Stimulated activated naive CD8-positive, alpha-beta T cell treated with anti-CD3 and anti-CD28 coated beads, Interleukin-15, Interleukin-2, amounts not matched to agents 100 ng/mL and 50 ng/mL, for 24 hours (primary cell): Measurements from ENCODE around the gene RHOH.

Experiments
- H3K27ac Mint-ChIP-seq: one replicate; pipeline ENCODE4 v1.8.0; 2021; ENCODE audit warnings: mild to moderate bottlenecking, mixed read lengths
- H3K27me3 Mint-ChIP-seq: one replicate; pipeline ENCODE4 v1.8.0; 2021; ENCODE audit warnings: mixed read lengths
- H3K36me3 Mint-ChIP-seq: one replicate; pipeline ENCODE4 v1.8.0; 2021; ENCODE audit warnings: low read depth, mixed read lengths
- H3K4me1 Mint-ChIP-seq: one replicate; pipeline ENCODE4 v1.8.0; 2021; ENCODE audit warnings: low read depth, mixed read lengths
- H3K4me3 Mint-ChIP-seq: one replicate; pipeline ENCODE4 v1.8.0; 2021; ENCODE audit warnings: mild to moderate bottlenecking, mixed read lengths
- H3K9me3 Mint-ChIP-seq: one replicate; pipeline ENCODE4 v1.8.0; 2021; ENCODE audit warnings: mixed read lengths

The RHOH gene

DNA sequence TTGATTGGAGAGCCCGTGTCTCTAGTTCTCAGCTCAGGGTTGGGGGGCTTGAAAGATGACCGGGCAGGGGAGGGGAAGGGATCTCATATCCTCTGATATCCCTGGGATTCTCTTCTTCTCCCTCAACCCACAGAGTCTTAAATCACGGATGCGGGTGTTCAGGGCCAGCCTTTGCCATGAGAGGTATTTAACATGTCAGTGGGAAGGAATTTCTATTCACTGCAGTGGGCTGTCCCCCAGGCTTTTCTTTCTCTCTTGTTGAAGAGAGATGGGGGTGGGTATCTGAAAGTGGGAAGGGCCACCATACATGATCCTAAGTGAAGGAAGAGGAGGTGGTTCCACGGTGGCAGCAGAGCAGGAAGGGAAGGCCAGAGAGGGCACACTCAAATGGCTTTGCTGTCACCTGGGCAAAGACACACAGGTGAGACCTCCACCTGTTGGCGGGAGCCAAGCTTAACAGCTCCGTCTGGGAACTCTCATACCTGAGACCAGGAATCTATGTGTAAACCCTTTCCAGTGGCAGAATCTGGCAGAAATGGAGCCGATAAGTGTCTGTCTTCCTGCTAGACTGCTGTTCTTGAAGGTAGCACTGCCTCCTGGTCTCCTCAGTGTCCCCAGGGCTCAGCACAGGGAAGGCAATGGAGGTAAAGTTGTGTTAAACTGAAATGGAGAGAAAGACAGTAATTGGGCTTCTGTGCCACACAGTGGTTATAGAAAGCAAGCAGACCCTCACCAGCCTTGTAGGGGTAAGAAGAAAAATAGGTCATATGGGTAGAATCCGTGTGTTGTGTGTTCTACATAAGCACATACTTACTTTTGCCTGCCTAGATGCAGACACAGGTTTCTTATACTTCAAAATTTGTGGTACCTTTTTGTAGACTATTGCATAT lies 49.4 kb downstream of the RHOH start:
- Mint-ChIP-seq H3K27ac (peak overlapping the region; percentile 88), H3K4me3 (peak overlapping the region; percentile 67), H3K9me3 (no peaks in the 10 kb centered on the region), H3K4me1 (peaks cover 95% of the 10 kb centered on the region), H3K27me3 (no peaks in the 10 kb centered on the region), H3K36me3 (peaks cover 72% of the 10 kb centered on the region)

DNA sequence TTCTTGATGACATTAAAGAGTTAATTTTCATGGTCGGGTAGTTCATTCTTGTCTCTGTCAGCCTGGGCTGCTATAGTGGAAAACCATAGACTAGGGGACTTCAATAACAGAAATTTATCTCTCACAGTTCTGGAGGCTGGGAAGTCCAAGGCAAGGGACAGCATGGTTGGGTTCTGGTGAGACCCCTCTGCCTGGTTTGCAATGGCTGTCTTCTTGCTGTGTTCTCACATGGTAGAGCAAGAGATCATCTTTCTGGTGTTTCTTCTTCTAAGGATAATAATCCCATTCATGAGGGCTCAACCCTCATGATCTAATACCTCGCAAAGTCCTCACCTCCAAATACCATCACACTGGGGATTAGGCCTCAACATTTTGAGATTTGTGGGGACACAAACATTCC lies 50.1 kb downstream of the RHOH start:
- Mint-ChIP-seq H3K36me3 (peaks cover 66% of the 10 kb centered on the region), H3K27ac (peak overlapping the region; percentile 88), H3K4me3 (no peak overlapping the region), H3K9me3 (no peaks in the 10 kb centered on the region), H3K27me3 (no peaks in the 10 kb centered on the region), H3K4me1 (peaks cover 95% of the 10 kb centered on the region)

DNA sequence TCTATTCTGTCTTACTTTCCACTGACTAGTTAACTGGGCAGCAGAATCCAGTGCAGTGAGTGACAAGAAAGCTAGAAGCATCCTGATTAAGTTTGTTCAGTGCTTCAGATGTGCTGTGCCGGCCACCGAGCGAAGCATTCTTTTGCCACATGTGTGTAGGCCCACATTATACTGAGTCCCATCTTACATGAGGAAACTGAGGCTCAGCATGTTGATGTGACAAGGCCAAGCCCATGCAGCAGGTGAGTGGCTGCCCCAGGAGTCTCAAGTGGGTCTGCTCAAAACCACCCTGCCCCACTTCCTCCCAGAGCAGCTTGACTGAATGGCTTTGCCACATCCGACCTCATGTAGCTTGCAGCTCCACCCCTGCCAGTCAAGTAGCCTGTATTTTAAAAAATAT lies 50.5 kb downstream of the RHOH start:
- peak overlapping the region; percentile 88 for H3K27ac Mint-ChIP-seq
- no peaks in the 10 kb centered on the region for H3K27me3 Mint-ChIP-seq
- peaks cover 62% of the 10 kb centered on the region for H3K36me3 Mint-ChIP-seq
- H3K9me3 Mint-ChIP-seq = no peaks in the 10 kb centered on the region
- H3K4me1 Mint-ChIP-seq = peaks cover 93% of the 10 kb centered on the region
- H3K4me3 Mint-ChIP-seq = peak overlapping the region; percentile 23

DNA sequence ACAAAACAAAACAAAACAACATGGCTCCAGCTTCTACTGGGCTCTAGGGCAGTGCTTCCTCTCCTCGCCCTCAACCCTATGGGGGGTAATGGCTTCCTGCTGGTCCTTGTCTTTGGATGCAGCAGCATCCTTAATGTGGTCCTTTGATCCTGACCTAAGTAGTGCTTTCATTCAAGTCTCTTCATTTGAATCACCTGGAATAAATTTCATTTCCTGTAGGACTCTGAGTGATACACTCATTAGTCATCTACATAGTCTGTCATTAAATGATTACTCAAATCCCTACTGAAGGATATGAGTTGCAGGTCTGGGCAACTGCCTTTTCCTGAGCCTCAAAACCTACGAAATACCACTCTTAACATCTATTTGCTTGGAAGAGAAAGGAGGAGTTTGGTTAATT lies 54.5 kb downstream of the RHOH start:
- peak overlapping the region; percentile 6 for H3K4me3 Mint-ChIP-seq

DNA sequence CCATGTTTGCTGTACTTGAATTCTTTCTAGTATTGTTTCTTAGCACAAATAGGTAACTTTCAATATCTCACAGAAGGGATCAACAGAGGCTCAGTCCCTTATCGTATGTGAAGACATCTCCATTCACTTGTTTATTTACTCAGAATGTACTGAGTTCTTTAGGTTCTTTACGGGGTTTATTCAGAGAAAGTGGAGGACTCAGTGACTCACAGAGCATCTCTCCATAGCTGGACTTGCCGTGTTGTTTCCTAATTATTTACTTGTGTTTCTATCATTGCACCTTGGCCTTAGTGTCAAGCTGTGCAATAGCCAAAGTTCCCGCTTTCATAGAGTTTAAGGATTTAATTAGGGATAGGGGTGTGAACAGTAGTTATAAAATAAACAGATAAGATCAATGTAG lies 57.1 kb downstream of the RHOH start:
- Mint-ChIP-seq H3K9me3 (no peaks in the 10 kb centered on the region), H3K27ac (peak overlapping the region; percentile 89), H3K4me3 (peak overlapping the region; percentile 67), H3K36me3 (peaks cover 4% of the 10 kb centered on the region), H3K4me1 (peaks cover 87% of the 10 kb centered on the region), H3K27me3 (no peaks in the 10 kb centered on the region)

More for the DNA sequence above, 54.5 kb downstream of the RHOH start:
- Mint-ChIP-seq H3K27ac (peak overlapping the region; percentile 90), H3K4me1 (peaks cover 89% of the 10 kb centered on the region), H3K27me3 (no peaks in the 10 kb centered on the region), H3K36me3 (peaks cover 23% of the 10 kb centered on the region), H3K9me3 (no peaks in the 10 kb centered on the region)

DNA sequence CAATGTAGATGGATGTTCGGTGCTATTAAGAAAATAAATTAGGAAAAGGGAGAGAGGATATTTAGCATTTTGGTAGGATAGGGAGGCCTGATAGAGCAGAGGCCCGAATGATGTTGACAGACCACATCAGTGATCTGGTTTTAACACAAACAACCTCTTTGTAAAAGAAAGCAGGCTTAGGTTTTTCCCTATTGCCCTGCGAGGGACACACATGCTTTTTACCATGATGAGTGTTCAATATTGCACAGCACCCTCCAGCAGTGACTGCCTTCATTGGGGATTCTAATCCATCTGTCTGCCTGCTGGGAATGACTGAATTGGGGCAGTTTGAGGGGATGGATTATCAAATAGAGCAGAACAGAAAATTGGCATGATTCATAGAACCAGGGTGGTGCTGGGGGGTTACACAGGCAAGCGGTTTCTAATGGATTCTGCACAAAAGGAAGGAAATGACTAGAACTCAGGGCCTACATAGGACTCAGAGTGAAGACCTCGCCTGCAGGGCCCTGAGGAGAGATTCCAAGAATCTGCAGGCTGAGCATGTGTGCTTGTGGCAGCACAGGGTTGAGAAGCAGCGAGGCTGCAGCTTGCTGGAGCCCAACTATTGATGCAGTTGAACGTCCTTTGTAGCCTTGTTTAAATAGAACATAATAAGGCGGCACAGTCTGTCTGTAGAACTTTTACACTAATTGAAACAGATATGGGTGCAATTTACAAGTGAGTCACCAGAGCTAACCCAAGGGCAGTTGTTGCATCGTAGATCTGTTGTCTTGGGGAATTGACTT lies 58.0 kb downstream of the RHOH start:
- H3K4me3 Mint-ChIP-seq = peak overlapping the region; percentile 67
- peak overlapping the region; percentile 89 for H3K27ac Mint-ChIP-seq
- no peaks in the 10 kb centered on the region for H3K9me3 Mint-ChIP-seq
- H3K27me3 Mint-ChIP-seq = no peaks in the 10 kb centered on the region
- no peaks in the 10 kb centered on the region for H3K36me3 Mint-ChIP-seq
- H3K4me1 Mint-ChIP-seq = peaks cover 80% of the 10 kb centered on the region

DNA sequence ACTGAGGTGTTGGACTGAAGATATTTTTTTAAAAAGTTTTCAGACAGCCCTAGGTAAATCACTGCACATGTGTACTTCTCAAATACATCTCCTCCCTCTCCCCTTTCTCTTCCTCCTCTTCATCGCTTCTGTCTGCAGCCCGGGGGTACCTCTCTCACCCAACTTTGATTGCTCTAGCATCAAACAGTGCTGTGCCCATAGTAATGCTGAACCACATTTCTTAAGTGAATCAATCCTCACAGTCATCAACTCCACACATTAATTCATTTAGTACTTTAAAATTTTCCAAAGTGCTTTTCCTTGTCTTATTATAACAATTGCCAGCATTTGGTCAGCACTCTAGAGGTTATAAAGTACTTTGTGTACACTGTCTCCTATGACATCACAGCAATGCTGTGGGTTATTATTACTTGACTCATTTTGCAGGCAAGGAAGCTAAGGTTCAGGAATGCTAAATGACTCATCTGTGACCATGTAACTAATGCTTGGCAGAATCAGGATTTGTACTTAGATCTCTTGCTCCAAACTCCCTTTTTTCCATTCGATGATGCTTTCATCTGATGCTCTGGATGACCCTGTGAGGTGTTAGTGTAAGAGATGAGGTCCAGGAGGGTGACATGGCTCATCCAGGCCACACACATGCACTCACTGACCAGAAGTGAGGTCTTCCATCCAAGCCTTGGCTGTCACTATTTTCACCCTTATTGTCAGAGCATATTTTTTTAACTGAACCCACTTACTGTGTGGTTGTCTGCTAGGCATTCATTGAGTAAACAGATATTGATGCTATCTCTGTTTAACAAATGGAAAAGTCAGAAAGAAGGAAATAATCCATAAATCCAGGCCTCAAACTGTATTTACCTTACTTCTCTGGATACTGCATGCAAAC lies 58.8 kb downstream of the RHOH start:
- Mint-ChIP-seq H3K4me1 (peaks cover 74% of the 10 kb centered on the region), H3K9me3 (no peaks in the 10 kb centered on the region), H3K27ac (peak overlapping the region; percentile 89), H3K27me3 (no peaks in the 10 kb centered on the region), H3K36me3 (no peaks in the 10 kb centered on the region), H3K4me3 (peak overlapping the region; percentile 67)

DNA sequence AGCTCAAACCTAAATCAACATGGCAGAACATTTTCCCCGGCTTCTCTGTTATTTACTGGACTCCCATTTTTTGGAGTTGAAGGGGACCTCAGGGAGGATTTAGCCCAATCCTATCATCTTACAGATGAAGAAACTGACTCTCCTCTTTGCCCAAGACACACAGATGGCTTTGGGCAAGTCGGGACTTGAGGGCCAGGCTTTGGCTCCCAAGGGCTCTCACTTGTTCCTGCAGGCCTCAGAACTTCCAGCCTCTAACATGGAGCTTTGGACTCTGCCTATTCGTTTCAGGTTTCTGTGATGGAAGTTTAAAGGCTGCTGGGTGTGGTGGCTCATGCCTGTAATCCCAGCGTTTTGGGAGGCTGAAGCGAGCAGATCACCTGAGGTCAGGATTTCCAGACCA lies 59.5 kb downstream of the RHOH start:
- Mint-ChIP-seq H3K27ac (peak overlapping the region; percentile 89), H3K36me3 (no peaks in the 10 kb centered on the region), H3K4me3 (no peak overlapping the region), H3K4me1 (peaks cover 74% of the 10 kb centered on the region), H3K27me3 (no peaks in the 10 kb centered on the region), H3K9me3 (no peaks in the 10 kb centered on the region)

DNA sequence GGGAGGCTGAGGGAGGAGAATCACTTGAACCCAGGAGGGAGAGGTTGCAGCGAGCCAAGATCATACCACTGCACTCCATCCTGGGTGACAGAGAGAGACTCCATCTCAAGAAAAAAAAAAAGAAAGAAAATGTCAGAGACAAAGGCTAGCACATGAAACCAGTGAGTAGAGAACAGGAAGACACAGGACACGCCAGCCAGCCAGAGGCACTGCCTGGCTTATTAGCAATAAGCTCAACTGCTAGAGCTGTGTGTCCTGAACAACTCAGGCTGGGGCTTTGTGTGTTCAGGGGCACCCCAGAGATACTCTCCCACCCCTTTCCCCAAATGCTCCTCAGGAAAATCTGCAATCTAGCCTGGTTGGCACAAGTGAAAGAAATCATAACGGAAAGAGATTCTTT lies 60.0 kb downstream of the RHOH start:
- H3K27me3 Mint-ChIP-seq = no peaks in the 10 kb centered on the region
- H3K4me1 Mint-ChIP-seq = peaks cover 74% of the 10 kb centered on the region
- H3K9me3 Mint-ChIP-seq = no peaks in the 10 kb centered on the region
- H3K36me3 Mint-ChIP-seq = no peaks in the 10 kb centered on the region
- H3K27ac Mint-ChIP-seq = peak overlapping the region; percentile 89
- H3K4me3 Mint-ChIP-seq = no peak overlapping the region

DNA sequence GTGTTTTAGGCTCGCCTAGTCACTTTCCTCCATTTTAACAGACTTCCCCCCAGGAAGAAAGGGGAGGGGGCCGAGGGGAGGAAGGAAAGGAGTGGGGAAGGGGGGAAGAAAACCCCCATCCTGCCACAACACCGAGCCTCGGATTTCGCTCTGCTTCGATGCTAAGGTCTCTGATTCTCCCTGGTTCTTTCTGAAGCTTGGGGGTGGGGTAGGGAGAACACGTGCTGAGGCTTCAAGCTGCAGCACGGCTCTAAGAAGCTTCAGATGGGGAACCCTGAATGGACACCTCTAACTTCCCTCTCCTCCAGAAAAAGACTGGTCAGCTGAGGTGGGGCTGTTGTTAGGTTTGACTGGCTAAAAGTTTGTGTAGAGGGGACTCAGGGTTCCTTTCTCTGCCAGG lies 61.8 kb downstream of the RHOH start:
- Mint-ChIP-seq H3K4me1 (peaks cover 76% of the 10 kb centered on the region), H3K27me3 (no peaks in the 10 kb centered on the region), H3K9me3 (no peaks in the 10 kb centered on the region), H3K4me3 (peak overlapping the region; percentile 5), H3K36me3 (no peaks in the 10 kb centered on the region), H3K27ac (peak overlapping the region; percentile 83)

DNA sequence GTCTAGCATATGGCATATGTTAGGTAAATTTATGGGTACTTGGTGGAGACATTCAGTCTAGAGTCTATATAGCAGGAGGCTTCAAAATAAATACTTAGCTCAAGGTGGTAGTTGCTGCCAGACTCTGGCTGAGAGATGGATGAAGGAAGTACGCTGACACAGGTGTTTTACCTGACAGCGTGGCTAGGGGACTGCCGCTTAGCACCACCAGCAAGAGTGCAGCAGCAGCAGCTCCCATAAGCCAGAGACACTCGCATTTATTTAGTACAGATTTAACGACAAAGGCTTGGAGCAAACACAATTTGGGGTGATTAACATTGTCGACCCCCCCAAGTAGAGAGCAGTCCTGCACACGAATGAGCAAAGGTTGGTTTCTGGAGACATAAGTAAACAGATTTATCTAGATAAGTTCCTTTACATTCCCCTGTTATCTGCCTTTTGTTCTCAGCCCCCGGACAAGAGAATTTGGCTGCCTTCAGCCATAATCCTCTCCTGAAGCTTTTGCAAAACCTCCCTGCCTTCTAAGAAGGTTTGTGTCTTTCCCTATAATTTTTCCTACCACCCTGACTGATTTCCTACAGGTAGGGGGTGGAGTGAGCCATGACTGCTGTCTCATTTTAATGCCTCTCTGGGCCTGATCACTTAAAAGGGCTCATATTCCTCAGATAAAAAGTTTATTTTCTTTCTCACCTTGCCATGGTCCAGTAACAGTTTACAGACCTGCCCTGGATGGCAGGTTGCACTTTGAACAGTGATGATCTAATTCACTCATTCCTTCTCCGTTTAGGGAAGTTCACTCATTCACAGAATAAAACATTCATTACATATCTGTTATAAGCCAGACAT lies 64.6 kb downstream of the RHOH start:
- H3K4me1 Mint-ChIP-seq = peaks cover 75% of the 10 kb centered on the region

DNA sequence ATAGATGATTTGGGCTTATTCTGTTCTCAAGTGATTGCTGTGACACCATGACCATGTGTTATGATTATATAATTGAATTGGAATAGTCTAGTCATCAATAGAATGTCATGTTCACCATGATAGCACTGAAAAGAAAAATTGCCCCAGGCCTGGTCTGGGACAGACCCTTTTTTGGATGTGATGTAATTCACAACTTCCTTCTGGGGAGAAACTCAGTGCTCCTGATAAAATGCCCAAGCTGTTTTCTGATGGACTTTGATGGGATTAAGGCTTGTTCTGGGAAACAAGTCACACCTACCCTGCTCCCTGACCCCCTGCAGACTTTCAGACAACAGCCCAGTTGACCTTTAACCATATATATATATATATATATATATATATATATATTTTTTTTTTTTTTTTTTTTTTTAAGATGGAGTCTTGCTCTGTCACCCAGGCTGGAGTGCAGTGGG lies 65.3 kb downstream of the RHOH start:
- Mint-ChIP-seq H3K36me3 (no peaks in the 10 kb centered on the region), H3K4me3 (no peak overlapping the region), H3K9me3 (no peaks in the 10 kb centered on the region), H3K27ac (no peak overlapping the region), H3K27me3 (no peaks in the 10 kb centered on the region), H3K4me1 (peaks cover 73% of the 10 kb centered on the region)

More for the DNA sequence above, 64.6 kb downstream of the RHOH start:
- Mint-ChIP-seq H3K9me3 (no peaks in the 10 kb centered on the region), H3K36me3 (no peaks in the 10 kb centered on the region), H3K4me3 (no peak overlapping the region), H3K27ac (no peak overlapping the region), H3K27me3 (no peaks in the 10 kb centered on the region)

DNA sequence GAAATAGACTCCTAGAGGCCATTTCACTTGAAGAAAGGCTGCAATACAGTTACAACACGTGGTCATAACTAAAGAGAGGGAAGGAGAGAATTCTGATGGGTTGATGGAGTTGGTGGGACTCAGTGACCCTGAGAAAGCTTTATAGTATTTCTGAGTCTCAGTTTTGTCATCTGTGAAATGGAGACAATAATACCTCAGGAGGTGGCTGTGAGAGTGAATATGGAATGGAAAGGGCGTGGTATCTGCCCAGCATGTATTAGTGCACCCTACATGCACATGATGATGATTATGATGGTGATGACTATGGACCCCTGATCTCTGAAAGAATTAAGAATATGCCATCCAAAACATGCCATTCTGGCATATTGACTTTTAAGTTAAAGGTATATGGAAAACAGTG lies 66.0 kb downstream of the RHOH start:
- H3K4me1 Mint-ChIP-seq = peaks cover 74% of the 10 kb centered on the region
- no peak overlapping the region for H3K27ac Mint-ChIP-seq
- H3K36me3 Mint-ChIP-seq = no peaks in the 10 kb centered on the region
- no peaks in the 10 kb centered on the region for H3K9me3 Mint-ChIP-seq
- H3K27me3 Mint-ChIP-seq = no peaks in the 10 kb centered on the region
- H3K4me3 Mint-ChIP-seq = no peak overlapping the region

DNA sequence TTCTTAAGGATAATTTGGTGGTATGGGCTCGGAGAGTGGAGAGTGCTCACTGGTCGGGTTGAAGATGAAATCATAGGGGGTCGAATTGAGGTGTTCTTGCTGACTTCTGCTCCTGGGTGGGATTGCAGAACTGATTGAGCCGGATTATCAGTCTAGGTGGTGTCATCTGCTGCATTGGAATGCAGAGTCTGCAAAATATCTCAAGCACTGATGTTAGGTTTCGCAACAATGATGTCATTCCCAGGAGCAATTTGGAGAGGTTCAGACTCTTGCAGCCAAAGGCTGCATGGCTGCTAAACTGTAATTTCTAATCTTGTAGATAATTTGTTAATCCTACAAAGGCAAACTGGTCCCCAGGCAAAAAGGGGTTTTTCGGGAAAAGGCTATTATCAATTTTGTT lies 67.7 kb downstream of the RHOH start:
- Mint-ChIP-seq H3K27ac (peak overlapping the region; percentile 98), H3K36me3 (no peaks in the 10 kb centered on the region), H3K9me3 (no peaks in the 10 kb centered on the region), H3K4me1 (peaks cover 71% of the 10 kb centered on the region), H3K27me3 (no peaks in the 10 kb centered on the region), H3K4me3 (peak overlapping the region; percentile 76)
